ENCODE results near the gene BSPH1. TPM values are rescaled to one million over a fixed set of nuclear protein-coding genes. Genes with fewer than 3 reads are reported as not detected.
"Not testable (repeated sequence)": the region's sequence is repeated elsewhere in the genome, so short reads cannot be mapped to it uniquely, and the experiment has no call there.

Gene BSPH1
- total RNA-seq, 1 donor from 2014 or later, result not detected

GRCh38 chr19:47920107-47920506 lies 71.9 kb downstream of the BSPH1 start:
- DNase-seq (ENCODE audit: low read depth in 2 of 2), result not testable (repeated sequence)

Other genes starting within 250 kb of the BSPH1 start
- gene NOP53, start 246.6 kb downstream of the BSPH1 start, total RNA-seq, result 69.5 and 115 TPM in 2 replicates
- 310 and 521 TPM in 2 replicates for gene SELENOW, start 213.5 kb downstream of the BSPH1 start, total RNA-seq
- gene TPRX1, start 187.6 kb downstream of the BSPH1 start, total RNA-seq, result not detected in 2 replicates
- not detected in 2 replicates for gene CRX, start 170.2 kb downstream of the BSPH1 start, total RNA-seq
- not detected in 2 replicates for gene TPRX2, start 132.9 kb downstream of the BSPH1 start, total RNA-seq
- not detected in 2 replicates for gene SULT2A1, start 105.9 kb downstream of the BSPH1 start, total RNA-seq
- gene ELSPBP1, start 2.5 kb upstream of the BSPH1 start, total RNA-seq, result not detected in 2 replicates
- not detected in 2 replicates for gene CABP5, start 51.9 kb upstream of the BSPH1 start, total RNA-seq
- 44.0 and 98.8 TPM in 2 replicates for gene PLA2G4C, start 118.6 kb upstream of the BSPH1 start, total RNA-seq
- gene LIG1, start 178.2 kb upstream of the BSPH1 start, total RNA-seq, result 9.1 and 30.9 TPM in 2 replicates
- 2.0 and 2.2 TPM in 2 replicates for gene ZSWIM9, start 178.5 kb upstream of the BSPH1 start, total RNA-seq

Measured in lung microvascular endothelial cell (primary cell).